NCI-H82 (cell line): ENCODE data around the gene PICALM.

Source experiments
- DNase-seq: peaks from one replicate; lab custom pipeline; 2025; lab: John Stamatoyannopoulos, UW

Gene PICALM

GRCh38 chr11:86073948-86074347 lies 5.1 kb upstream of the PICALM start:
- no peak for DNase-seq

- DNase-seq = no peak
These were observed 3.3 kb upstream of the PICALM start for GRCh38 chr11:86072211-86072610.

GRCh38 chr11:86070142-86071056 lies 1.5 kb upstream of the PICALM start:
- DNase-seq = no peak

GRCh38 chr11:86069408-86070101 lies 671 bp upstream of the PICALM start:
- DNase-seq = peak; percentile 46

GRCh38 chr11:86068138-86068871 lies 579 bp downstream of the PICALM start:
- peak; percentile 49 for DNase-seq

GRCh38 chr11:86067851-86068137 lies 1.1 kb downstream of the PICALM start:
- DNase-seq = no peak

GRCh38 chr11:86067009-86067850 lies 1.7 kb downstream of the PICALM start:
- DNase-seq = no peak

- no peak for DNase-seq
These were observed 2.3 kb downstream of the PICALM start for GRCh38 chr11:86066657-86067008.

GRCh38 chr11:86066033-86066432 lies 2.9 kb downstream of the PICALM start:
- DNase-seq = no peak

- DNase-seq = no peak
These were observed 4.6 kb downstream of the PICALM start for GRCh38 chr11:86064220-86064803.

- DNase-seq = no peak
These were observed 5.3 kb downstream of the PICALM start for GRCh38 chr11:86063536-86063935.

GRCh38 chr11:86062719-86063118 lies 6.2 kb downstream of the PICALM start:
- DNase-seq = no peak

GRCh38 chr11:86061483-86062205 lies 7.2 kb downstream of the PICALM start:
- no peak for DNase-seq

GRCh38 chr11:86060544-86060943 lies 8.3 kb downstream of the PICALM start:
- DNase-seq = no peak

- DNase-seq = no peak
These were observed 10.5 kb downstream of the PICALM start for GRCh38 chr11:86058360-86058759.

- DNase-seq = no peak
These were observed 12.5 kb downstream of the PICALM start for GRCh38 chr11:86056351-86056854.

- no peak for DNase-seq
These were observed 15.9 kb downstream of the PICALM start for GRCh38 chr11:86052693-86053641.

GRCh38 chr11:86050196-86050709 lies 18.6 kb downstream of the PICALM start:
- no peak for DNase-seq

GRCh38 chr11:86047275-86047991 lies 21.5 kb downstream of the PICALM start:
- DNase-seq = no peak
